Hepatic stellate cell (primary cell): ENCODE results near the gene BPIFB2.

Experiments used
- DNase-seq: peaks from one replicate; pipeline ENCODE4 v3.0.0; 2011; ENCODE audit warnings: low spot score

The BPIFB2 gene

DNA sequence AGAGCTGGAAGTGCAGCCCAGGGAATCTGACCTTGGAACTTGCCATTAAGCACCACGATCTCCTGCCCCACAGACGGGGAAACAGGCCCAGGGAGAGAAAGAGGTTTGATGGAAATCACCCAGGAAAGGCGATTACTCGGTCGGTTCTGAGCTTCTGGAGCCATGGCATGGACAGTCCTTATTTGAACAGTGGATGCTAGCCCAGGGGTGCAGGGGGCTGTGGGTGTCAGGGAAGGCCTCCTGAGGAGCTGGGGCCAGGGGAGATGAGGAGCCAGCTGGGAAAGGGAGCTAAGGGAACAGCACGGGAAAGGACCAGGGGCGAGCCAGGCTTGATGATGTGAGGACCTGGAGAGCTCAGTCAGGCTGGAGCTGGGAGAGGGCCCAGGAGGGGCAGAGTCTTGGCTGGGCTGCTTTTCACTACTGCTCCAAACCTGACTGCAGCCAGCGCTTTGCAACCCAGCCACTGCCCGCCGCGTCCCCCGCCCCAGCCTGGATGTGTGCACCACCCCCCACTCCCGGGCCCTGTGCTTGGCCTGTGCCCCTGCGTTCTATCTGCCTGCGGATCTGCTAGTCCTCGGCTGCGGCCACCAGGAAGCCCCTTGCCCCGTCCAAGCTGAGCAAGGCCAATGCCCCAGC lies 21.1 kb upstream of the BPIFB2 start:
- no peak for DNase-seq

DNA sequence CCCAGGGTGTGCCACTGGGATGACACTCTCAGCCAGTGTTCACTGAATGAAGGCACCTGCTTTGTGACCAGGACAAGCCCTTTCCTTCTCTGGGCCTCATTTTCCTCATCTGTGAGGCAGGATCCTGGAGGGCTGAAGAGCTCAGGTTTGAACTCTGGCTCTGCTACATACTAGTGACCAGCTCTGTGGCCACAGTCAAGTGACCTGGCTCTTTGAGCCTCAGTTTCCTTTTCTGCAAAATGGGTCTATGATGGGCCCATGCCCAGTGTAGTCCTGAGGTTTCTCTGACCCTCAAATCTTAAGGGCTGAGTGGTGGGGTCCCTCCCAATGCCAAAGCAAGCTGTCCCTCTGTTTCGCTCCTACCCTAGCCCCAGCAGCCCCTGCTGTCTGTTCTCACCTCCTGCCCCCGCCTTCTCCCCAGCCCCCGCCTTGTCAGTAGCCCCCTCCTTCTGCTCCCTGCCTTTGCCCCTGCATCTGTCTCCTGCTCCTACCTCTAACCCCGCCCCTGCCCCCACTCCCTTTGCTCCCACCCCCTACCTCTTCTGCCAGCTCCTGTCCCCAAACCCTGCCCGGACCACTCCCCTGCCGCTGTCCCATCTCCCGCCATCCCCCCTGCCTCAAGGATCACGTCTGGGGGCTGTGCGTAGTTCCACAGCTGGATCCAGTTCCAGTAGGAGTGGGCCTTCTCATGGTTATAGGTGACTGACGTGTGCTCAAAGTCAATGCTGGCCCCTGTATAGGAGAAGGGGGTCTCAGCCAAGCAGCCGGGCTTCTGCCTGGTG lies 20.3 kb upstream of the BPIFB2 start:
- DNase-seq = no peak

GRCh38 chr20:32988008-32988407 lies 19.5 kb upstream of the BPIFB2 start:
- DNase-seq = no peak

DNA sequence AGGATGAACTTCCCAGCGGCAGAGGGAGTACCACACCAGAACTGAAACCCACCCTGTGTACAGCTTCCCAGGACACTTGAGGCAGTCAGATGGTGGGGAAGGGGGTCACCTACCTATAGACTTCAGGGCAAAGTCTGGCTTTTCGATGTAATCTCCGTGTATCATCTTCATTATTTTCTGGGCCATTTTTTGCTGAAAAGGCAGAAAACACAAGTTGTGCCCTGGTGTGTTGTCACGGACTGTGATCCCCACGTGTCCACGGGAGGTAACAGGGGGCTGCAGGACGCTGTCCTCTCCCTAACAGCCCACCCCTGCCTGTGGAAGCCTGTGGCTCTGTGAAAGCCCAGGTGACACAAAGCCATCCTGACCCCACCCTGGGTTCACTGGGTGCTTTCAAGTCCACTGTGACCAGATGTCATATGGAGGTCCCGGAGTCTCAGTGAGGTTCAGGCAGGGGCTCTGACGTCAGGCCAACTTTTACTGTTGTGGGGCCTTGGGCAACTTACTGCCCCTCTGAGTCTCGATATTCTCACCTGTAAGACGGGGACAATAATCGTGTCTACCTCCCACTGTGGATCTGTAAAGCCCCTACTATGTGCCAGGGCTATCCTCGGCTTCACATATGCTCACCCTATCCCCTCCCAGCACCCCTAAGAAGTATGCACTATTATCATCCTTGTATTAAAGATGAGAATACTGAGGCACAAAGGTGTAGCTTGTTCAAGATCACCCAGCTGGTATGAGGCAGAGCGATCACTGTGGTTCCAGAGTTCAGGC lies 17.8 kb upstream of the BPIFB2 start:
- no peak for DNase-seq

DNA sequence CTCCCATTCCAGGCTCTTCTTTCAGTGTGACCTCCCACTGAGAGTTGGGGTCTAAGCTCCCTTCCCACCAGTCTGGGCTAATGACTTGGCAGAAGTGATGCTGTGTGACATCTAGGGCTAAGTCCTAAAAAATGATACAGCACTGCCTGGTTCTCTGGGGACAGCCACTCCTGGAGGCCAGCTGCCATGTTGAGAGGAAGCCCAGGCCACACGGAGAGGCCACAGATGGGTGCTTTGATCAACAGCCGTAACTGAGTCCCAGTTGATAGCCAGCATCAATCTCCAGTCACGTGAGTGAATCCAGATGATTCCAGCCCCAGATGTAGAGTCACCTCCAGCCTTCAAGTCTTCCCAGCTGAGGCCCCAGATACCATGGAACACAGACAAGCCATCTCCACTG lies 17.1 kb upstream of the BPIFB2 start:
- no peak for DNase-seq

DNA sequence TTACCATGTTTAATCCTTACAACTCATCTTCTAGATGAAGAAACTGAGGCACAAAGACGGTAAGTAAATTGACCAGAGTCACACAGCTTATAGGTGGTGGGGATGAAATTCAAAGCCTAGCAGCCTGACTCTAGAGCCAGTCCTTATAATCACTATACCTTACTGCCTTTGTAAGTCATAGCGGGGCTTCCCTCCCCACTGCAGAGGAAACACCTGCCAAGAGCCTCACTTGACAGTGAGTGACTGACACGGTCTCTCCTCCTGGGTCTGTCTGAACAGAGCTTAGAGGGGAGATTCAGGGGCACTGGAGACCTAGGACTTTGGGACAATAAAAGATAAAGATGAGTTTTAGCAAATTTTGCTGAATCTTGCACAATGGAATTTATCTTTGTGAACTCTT lies 16.1 kb upstream of the BPIFB2 start:
- no peak for DNase-seq

DNA sequence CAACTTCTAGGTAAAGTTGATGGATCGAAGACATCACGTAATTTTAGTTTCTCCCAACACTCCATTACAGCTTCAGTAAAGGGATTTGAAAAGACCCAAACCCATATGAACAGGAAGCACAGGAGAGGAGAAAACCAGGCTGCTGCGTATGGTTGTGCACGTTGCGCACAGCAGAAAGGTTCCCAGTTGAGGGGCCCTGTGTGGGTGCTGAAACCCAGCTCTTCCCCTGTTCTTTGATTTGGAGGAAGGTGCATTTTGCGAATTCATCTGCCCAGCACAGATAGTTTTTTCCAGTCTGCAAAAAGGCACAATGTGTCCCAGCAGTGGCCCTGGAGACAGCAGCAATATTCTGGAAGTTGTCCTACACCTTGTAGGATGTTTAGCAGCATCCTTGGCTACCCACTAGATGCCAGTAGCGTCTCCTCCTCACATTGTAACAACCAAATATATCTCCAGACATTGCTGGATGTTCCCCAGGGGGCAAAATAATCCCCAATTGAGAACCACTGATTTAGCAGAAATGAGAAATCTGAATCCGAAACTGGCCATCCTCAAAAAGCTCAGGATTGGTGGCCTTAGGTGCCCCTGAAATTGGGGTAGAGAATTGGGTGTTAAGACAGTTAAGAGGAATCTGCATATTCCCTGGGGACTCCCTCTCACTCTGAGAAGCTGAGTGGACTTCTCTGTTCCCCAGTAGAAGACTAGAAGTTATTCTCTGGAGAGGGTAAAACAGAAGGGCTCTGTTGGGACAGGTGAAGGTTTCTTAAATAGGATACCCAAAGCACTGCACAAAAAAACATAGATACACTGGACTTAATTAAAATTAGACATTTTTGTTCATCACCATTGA lies 15.5 kb upstream of the BPIFB2 start:
- no peak for DNase-seq

GRCh38 chr20:32993496-32994050 lies 13.9 kb upstream of the BPIFB2 start:
- DNase-seq = no peak

- no peak for DNase-seq
Measured at GRCh38 chr20:32995802-32996201, 11.7 kb upstream of the BPIFB2 start.

- no peak for DNase-seq
Measured at GRCh38 chr20:32997431-32997830, 10.1 kb upstream of the BPIFB2 start.

- DNase-seq = no peak
Measured at GRCh38 chr20:32999603-33000250, 7.8 kb upstream of the BPIFB2 start.

DNA sequence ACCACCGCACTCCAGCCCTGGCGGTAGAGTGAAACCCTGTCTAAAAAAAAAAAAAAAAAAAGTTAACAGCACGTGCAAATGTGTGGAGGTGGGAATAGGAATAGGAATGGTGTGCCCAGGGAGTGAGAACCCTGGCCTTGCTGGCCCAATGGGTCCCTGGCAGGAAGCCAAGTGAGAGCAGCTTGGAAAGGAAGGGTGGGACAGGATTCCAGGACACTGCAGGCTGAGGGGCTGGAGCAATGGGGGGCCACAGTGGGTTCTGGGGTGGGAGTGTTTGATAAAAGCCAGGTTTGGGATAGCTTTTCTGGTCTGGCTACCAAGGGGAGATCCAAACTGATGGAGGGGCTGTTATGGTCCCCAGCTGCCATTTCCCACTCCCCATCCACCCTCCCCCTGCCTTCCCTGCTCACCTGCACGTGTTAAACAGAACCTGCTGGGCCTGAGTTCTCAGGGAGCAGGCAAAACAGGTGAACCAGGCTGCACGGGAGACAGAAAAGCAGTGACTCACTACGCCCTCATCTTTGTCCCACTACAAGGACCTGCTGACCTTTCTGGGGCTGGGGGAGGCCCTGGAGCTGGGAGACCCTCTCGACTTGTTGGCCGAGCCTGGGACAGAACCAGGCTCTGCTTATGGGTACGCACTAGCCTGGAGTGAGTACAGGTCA lies 6.6 kb upstream of the BPIFB2 start:
- DNase-seq = no peak

- DNase-seq = no peak
Measured at GRCh38 chr20:33002087-33002808, 5.3 kb upstream of the BPIFB2 start.

DNA sequence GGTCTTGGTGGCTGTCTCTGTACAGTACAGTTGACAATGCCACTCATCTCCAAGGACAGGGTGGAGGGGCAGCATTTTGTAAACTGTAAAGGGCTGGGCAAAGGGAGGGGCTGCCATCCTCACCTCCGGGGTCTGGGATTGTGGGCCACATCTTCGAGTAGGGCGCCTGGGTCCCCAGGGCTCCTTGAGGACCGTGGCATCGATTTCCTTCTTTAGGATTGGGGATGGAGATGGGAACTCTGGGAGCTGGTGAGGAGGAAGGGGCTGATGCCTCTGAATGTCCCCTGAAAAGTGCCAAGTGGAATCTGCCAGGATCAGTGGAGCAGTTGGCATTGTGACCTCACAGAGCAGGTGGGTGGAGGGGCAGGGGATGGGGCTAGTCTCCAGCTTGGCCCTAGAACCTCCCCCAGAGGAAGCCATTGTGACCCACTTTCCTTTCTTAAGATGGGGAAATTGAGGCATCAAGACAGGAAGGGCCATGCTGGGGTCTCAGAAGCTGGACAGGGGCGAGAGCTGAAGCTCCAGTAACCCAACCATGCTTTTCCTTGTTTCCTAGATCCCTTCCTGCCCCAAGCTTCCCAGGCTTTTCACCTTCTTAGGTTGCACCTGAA lies 3.3 kb upstream of the BPIFB2 start, which contains the start of gene SUN5:
TSS of gene SUN5 (minus strand) at position 293 of the 611 bp plus-strand sequence. CDS start at position 200, 93 bp downstream.
- DNase-seq = no peak

GRCh38 chr20:33005132-33005566 lies 2.4 kb upstream of the BPIFB2 start:
- DNase-seq = no peak

- no peak for DNase-seq
Measured at GRCh38 chr20:33005908-33006775, 1.4 kb upstream of the BPIFB2 start.

DNA sequence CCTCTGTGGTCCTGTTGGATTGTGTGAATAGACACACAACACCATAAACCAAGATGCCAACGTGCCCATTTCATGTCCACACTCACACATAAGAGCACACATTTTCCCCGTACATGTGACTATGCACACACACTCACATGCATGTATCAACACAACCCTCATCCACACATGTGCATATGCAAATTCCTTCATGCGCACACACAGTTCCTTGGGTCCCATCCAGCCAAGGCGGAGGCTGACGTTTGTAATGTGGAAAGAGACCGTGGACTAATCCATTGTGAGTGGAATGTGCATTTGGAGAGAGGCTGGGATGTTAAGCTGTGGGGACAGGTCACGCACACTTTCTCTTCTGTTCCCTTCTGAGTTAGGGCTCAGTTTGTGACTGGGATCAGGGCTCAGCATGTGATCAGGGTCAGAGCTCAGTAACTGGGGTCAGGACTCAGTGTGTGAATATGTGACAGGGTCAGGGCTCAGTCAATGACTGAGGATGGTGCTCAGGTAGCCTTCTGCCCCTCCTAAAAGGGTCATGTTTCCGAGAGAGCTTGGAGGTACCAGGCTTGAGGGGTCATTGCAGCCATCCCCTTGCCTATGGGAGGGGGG lies 628 bp upstream of the BPIFB2 start:
- no peak for DNase-seq
